ENCODE data around the gene RING1. TPM values are rescaled to one million over a fixed set of nuclear protein-coding genes. Genes with fewer than 3 reads are reported as not detected.
A peak's percentile ranks its signal among the peaks of the same experiment; 100 is the strongest.

The RING1 gene
- total RNA-seq, 2 experiments from 2014 or later: 38.1 to 44.0 TPM

DNA sequence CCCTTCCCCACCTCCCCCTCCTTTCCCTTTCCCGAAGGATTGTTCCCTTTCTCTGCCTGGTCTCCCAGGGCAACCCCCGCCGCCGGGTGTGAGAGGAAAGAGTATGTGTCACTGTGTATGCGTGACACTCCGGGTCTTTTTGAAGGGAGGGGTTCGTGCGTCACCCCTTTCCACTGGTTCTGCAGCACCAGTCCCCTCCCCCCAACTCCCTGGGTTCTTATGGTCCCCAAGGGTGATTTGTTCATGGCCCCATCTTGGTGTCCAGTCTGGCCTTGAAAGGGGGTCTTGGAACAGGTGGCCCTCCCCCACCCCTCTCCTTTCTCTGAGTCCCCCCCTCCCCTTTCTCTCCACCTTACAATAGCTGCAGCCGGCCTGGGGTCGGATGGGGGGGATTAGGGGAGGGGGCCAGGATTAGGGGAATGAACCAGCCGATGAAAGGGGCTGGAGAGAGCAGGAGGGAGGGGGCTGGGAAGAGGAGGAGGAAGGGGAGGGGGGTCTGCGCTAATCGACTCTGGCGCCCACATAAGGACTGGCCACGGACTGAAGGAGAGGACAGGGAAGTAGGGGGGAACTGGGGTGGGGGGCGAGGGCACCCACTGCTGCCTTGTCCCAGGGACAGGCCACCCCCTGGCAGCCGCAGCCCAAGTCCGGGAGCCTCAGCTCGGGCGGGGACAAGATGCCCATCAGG is 1.3 kb upstream of the RING1 start:
- DNase-seq: no peak
- no peak overlapping the region for H3K4me3 Mint-ChIP-seq
- POLR2A ChIA-PET: no interaction called here
- peaks cover 60% of the 10 kb centered on the region for H3K4me1 Mint-ChIP-seq
- H3K9me3 Mint-ChIP-seq: no peaks in the 10 kb centered on the region
- H3K27ac Mint-ChIP-seq: peak overlapping the region; percentile 90
- no peaks in the 10 kb centered on the region for H3K27me3 Mint-ChIP-seq
- peaks cover 39% of the 10 kb centered on the region for H3K36me3 Mint-ChIP-seq (ENCODE audit: low read depth)
- CTCF ChIA-PET: interaction anchor here (1.1 to 2.7 kb wide), 2 partner anchors 42 to 82 kb away, joined by 3 to 20 read pairs; partner anchors contain the start of gene WDR46

DNA sequence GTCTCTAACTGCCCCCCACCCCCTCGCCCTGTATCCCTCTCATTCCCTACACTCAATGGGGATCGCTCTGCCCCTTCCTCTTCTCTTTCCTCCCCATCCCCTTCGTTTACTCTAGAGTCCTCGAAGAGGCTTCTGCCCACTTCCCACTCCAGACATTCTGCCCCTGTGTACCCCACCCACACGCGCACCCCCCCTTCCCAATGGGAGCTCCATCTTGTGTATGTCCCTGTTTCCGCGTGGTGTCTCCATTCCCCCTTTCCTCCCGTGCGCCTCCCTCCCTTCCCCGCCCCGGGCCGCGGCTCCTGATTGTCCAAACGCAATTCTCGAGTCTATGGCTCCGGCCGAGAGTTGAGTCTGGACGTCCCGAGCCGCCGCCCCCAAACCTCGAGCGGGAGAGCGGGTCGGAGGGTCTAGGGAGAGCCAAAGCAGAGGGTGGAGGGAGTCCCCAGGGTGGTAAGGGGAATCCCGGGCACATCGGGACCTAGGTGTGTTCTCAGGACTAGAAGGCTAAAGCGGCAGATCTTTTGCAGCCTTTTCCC is 679 bp upstream of the RING1 start:
- Mint-ChIP-seq H3K9me3 (no peaks in the 10 kb centered on the region), H3K4me1 (peaks cover 56% of the 10 kb centered on the region), H3K27ac (peak overlapping the region; percentile 90), H3K27me3 (peaks cover 3% of the 10 kb centered on the region), H3K36me3 (ENCODE audit: low read depth) (peaks cover 38% of the 10 kb centered on the region), H3K4me3 (peak overlapping the region; percentile 79)
- CTCF ChIA-PET: interaction anchor here (1.1 to 2.7 kb wide), 4 partner anchors 8 to 81 kb away, joined by 3 to 20 read pairs (median 6); partner anchors contain the start of gene WDR46
- POLR2A ChIA-PET: interaction anchor here (1.0 kb wide), 3 partner anchors 41 to 236 kb away, joined by 3 read pairs; no protein-coding TSS in a partner anchor
- DNase-seq: no peak

DNA sequence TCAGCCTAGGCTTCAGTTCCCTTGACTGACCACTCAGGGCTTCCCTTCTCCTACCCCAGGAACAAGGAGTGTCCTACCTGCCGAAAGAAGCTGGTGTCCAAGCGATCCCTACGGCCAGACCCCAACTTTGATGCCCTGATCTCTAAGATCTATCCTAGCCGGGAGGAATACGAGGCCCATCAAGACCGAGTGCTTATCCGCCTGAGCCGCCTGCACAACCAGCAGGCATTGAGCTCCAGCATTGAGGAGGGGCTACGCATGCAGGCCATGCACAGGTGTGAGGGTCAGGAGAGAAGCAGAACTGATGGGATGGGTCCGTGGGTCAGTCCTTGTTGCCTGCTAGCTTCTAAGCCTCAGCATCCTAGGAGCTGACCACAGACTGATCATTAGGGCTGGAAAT is 1.6 kb downstream of the RING1 start:
- H3K36me3 Mint-ChIP-seq (ENCODE audit: low read depth): peaks cover 29% of the 10 kb centered on the region
- H3K27ac Mint-ChIP-seq: no peak overlapping the region
- no peaks in the 10 kb centered on the region for H3K9me3 Mint-ChIP-seq
- POLR2A ChIA-PET: interaction anchor here (0.6 kb wide), 1 partner anchor 8 kb away, joined by 3 read pairs; no protein-coding TSS in a partner anchor
- peak overlapping the region; percentile 79 for H3K4me3 Mint-ChIP-seq
- peaks cover 22% of the 10 kb centered on the region for H3K27me3 Mint-ChIP-seq
- DNase-seq: no peak
- CTCF ChIA-PET: interaction anchor here (1.0 to 2.7 kb wide), 5 partner anchors 12 to 82 kb away, joined by 3 to 20 read pairs (median 3); no protein-coding TSS in a partner anchor
- peaks cover 49% of the 10 kb centered on the region for H3K4me1 Mint-ChIP-seq

- Mint-ChIP-seq H3K27ac (no peak overlapping the region), H3K36me3 (ENCODE audit: low read depth) (peaks cover 29% of the 10 kb centered on the region), H3K4me1 (peaks cover 37% of the 10 kb centered on the region), H3K27me3 (peaks cover 26% of the 10 kb centered on the region), H3K4me3 (no peak overlapping the region), H3K9me3 (no peaks in the 10 kb centered on the region)
- CTCF ChIA-PET: interaction anchor here (1.4 kb wide), 1 partner anchor 23 kb away, joined by 3 read pairs; no protein-coding TSS in a partner anchor
- POLR2A ChIA-PET: no interaction called here
- no peak for DNase-seq
Observed at GRCh38 chr6:33211136-33211535, 2.8 kb downstream of the RING1 start.

DNA sequence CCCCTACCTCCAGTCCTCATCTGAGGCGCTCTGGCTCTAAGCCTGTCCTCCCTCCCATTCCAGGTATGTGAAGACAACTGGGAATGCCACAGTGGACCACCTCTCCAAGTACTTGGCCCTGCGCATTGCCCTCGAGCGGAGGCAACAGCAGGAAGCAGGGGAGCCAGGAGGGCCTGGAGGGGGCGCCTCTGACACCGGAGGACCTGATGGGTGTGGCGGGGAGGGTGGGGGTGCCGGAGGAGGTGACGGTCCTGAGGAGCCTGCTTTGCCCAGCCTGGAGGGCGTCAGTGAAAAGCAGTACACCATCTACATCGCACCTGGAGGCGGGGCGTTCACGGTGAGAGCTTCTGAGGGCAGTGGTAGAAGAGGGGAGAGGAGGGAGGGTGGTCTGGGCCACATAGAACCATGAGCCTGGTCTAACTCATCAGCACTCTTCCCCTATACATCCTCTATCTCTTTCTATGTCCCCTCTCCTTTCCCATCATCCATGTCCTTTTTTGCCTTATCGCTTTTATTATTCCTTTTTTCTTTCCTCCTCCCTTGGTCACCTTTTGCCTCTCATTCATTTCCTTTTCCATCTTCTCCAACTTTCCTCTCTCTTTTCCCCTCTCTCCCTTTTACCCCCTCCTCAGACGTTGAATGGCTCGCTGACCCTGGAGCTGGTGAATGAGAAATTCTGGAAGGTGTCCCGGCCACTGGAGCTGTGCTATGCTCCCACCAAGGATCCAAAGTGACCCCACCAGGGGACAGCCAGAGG is 3.5 kb downstream of the RING1 start:
- peaks cover 32% of the 10 kb centered on the region for H3K4me1 Mint-ChIP-seq
- POLR2A ChIA-PET: no interaction called here
- CTCF ChIA-PET: interaction anchor here (0.6 to 1.4 kb wide), 3 partner anchors 14 to 22 kb away, joined by 3 read pairs; no protein-coding TSS in a partner anchor

GRCh38 chr6:33212857-33213165 is 4.5 kb downstream of the RING1 start:
- CTCF ChIA-PET: interaction anchor here (1.0 kb wide), 2 partner anchors 13 to 36 kb away, joined by 3 read pairs; no protein-coding TSS in a partner anchor
- Mint-ChIP-seq H3K9me3 (no peaks in the 10 kb centered on the region), H3K27ac (no peak overlapping the region), H3K4me3 (peak overlapping the region; percentile 7), H3K4me1 (peaks cover 31% of the 10 kb centered on the region), H3K36me3 (ENCODE audit: low read depth) (peaks cover 29% of the 10 kb centered on the region), H3K27me3 (peaks cover 26% of the 10 kb centered on the region)
- POLR2A ChIA-PET: no interaction called here
- no peak for DNase-seq

More for the DNA sequence above, 3.5 kb downstream of the RING1 start:
- DNase-seq: no peak
- Mint-ChIP-seq H3K36me3 (ENCODE audit: low read depth) (peaks cover 29% of the 10 kb centered on the region), H3K27me3 (peaks cover 26% of the 10 kb centered on the region), H3K9me3 (no peaks in the 10 kb centered on the region), H3K27ac (no peak overlapping the region), H3K4me3 (no peak overlapping the region)

GRCh38 chr6:33213166-33213988 is 5.1 kb downstream of the RING1 start:
- Mint-ChIP-seq H3K4me3 (peak overlapping the region; percentile 7), H3K9me3 (no peaks in the 10 kb centered on the region), H3K27ac (no peak overlapping the region), H3K27me3 (peaks cover 31% of the 10 kb centered on the region), H3K4me1 (peaks cover 31% of the 10 kb centered on the region), H3K36me3 (ENCODE audit: low read depth) (peaks cover 29% of the 10 kb centered on the region)
- no peak for DNase-seq
- ChIA-PET POLR2A (no interaction called here), CTCF (interaction anchor here (1.0 kb wide), 1 partner anchor 35 kb away, joined by 3 read pairs; no protein-coding TSS in a partner anchor)

- H3K27ac Mint-ChIP-seq: no peak overlapping the region
- H3K36me3 Mint-ChIP-seq (ENCODE audit: low read depth): peaks cover 29% of the 10 kb centered on the region
- H3K4me1 Mint-ChIP-seq: peaks cover 27% of the 10 kb centered on the region
- H3K9me3 Mint-ChIP-seq: no peaks in the 10 kb centered on the region
- no peak overlapping the region for H3K4me3 Mint-ChIP-seq
- ChIA-PET POLR2A (no interaction called here), CTCF (no interaction called here)
- no peak for DNase-seq
- H3K27me3 Mint-ChIP-seq: peaks cover 35% of the 10 kb centered on the region
Observed at GRCh38 chr6:33213989-33214335, 5.7 kb downstream of the RING1 start.

- H3K9me3 Mint-ChIP-seq: no peaks in the 10 kb centered on the region
- ChIA-PET POLR2A (interaction anchor here (0.6 kb wide), 1 partner anchor 31 kb away, joined by 4 read pairs; no protein-coding TSS in a partner anchor), CTCF (no interaction called here)
- DNase-seq: no peak
- no peak overlapping the region for H3K4me3 Mint-ChIP-seq
- no peak overlapping the region for H3K27ac Mint-ChIP-seq
- peaks cover 40% of the 10 kb centered on the region for H3K27me3 Mint-ChIP-seq
- H3K4me1 Mint-ChIP-seq: peaks cover 16% of the 10 kb centered on the region
- H3K36me3 Mint-ChIP-seq (ENCODE audit: low read depth): peaks cover 15% of the 10 kb centered on the region
Observed at GRCh38 chr6:33215271-33216116, 7.2 kb downstream of the RING1 start.

GRCh38 chr6:33216117-33216649 is 7.9 kb downstream of the RING1 start:
- peaks cover 14% of the 10 kb centered on the region for H3K4me1 Mint-ChIP-seq
- H3K4me3 Mint-ChIP-seq: no peak overlapping the region
- H3K27ac Mint-ChIP-seq: no peak overlapping the region
- H3K27me3 Mint-ChIP-seq: peaks cover 41% of the 10 kb centered on the region
- no peak for DNase-seq
- POLR2A ChIA-PET: interaction anchor here (0.6 kb wide), 1 partner anchor 31 kb away, joined by 4 read pairs; no protein-coding TSS in a partner anchor
- CTCF ChIA-PET: no interaction called here
- H3K36me3 Mint-ChIP-seq (ENCODE audit: low read depth): peaks cover 9% of the 10 kb centered on the region
- H3K9me3 Mint-ChIP-seq: no peaks in the 10 kb centered on the region

DNA sequence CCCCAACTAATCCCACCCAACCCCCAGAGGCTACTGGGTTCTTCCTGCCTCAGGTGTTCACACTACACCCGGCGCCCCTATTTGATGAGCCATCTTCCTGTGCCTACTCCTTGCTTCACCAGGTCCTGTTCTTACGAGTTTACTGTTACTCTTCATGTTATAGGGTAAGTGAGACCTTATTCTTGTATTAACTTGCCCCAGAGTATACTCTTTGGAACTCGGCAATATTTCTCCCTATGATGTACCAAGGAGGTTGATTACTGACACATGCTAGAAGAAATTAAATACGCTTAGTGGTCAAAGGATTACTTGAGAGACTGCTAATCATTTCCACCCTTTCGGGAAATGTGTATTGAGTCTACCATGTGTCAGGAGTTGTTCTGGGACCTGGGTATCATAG is 8.9 kb downstream of the RING1 start:
- Mint-ChIP-seq H3K4me3 (no peak overlapping the region), H3K27me3 (peaks cover 49% of the 10 kb centered on the region), H3K4me1 (peaks cover 14% of the 10 kb centered on the region), H3K9me3 (no peaks in the 10 kb centered on the region), H3K36me3 (ENCODE audit: low read depth) (peaks cover 5% of the 10 kb centered on the region), H3K27ac (no peak overlapping the region)
- ChIA-PET POLR2A (no interaction called here), CTCF (no interaction called here)
- DNase-seq: no peak
